ENCODE results near the gene APOBEC3B.
"Not testable (repeated sequence)": the region's sequence is repeated elsewhere in the genome, so short reads cannot be mapped to it uniquely, and the experiment has no call there.

APOBEC3B gene

GRCh38 chr22:38981992-38982927, at the start of gene APOBEC3B:
APOBEC3B (plus strand) TSS chr22:38982347; CDS start chr22:38982454, 107 bp downstream.
- DNase-seq (ENCODE audit: low spot score) = peak; percentile 72

DNA sequence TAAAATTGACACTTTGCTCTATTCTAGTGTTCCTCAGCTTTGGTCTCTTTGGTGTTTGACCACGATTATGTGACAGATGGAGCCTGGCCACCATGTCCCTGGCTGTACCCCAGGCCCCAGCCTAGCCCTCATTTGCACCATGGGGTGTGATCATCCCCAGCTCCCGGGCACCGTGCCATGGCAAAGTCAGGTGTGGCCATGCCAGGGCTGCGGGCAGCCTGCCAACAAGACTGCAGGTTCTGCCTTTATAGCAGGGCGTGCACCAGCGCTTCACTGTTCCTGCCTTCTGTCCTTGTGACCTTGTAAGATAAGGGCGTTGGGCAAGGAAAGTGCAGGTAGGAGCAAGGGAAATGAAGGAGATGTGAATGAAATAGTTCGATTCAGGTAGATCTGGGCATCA, 47.1 kb upstream of the APOBEC3B start:
- no peak for DNase-seq (ENCODE audit: low spot score)

GRCh38 chr22:38935616-38936015, 46.5 kb upstream of the APOBEC3B start:
- no peak for DNase-seq (ENCODE audit: low spot score)

DNA sequence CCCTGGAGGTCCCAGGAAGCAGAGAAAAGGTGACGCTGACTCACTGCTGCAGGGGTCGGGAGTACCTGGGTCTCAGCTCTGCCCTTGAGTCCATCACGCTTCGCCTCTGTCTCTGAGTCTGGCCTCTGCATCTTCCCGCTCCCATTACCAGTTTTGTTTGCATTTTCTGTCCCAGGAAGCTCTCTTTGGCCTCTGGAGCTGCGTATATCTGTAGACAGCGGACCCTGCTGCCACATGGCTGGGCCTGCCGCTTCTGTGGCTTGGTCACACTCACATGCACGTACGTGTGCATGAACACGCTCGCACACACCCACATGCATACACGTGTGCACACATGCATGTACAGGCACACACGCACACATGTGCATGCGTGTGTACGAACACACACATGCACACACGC, 45.6 kb upstream of the APOBEC3B start:
- no peak for DNase-seq (ENCODE audit: low spot score)

DNA sequence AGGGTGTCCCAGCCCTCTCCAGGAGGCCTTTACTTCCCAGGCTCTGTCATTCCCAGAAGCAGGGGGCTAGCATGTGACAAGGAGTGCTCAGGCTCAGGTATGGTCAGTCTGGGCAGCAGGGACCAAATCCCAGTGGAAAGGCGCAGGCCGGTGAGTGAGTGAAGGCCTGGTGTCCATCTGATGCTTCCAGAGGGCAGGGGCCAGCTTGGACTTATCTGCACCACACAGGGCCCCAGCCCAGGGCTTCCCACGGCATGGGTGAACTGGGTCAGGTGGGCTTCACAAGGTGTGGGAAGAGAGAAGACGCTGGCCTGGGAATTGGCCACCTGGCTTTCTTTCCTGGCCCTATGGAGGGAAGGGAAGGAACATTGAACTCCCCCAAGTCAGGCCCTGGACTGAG, 45.1 kb upstream of the APOBEC3B start:
- no peak for DNase-seq (ENCODE audit: low spot score)

GRCh38 chr22:38937541-38937940, 44.6 kb upstream of the APOBEC3B start:
- no peak for DNase-seq (ENCODE audit: low spot score)

DNA sequence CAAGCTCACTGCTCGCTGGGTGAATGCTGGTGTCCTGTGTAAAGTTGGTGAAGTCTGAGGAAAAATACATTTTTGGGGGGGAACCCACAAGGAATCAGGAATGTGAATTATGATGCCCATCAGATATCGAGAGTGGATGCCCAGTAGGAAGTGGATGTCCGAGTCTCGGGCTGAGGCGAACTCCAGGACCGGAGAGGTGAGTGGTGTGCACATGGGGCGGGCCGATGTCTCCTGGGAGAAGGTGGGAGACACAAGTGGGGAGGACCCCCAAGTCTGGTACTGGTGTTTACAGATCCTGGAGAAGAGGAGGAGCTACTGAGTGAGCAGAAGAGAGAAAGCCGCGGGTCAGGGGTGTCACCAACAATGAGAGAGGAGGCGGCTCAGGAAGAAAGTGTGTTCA, 43.9 kb upstream of the APOBEC3B start:
- no peak for DNase-seq (ENCODE audit: low spot score)

GRCh38 chr22:38938925-38939324, 43.2 kb upstream of the APOBEC3B start:
- DNase-seq (ENCODE audit: low spot score) = no peak

DNA sequence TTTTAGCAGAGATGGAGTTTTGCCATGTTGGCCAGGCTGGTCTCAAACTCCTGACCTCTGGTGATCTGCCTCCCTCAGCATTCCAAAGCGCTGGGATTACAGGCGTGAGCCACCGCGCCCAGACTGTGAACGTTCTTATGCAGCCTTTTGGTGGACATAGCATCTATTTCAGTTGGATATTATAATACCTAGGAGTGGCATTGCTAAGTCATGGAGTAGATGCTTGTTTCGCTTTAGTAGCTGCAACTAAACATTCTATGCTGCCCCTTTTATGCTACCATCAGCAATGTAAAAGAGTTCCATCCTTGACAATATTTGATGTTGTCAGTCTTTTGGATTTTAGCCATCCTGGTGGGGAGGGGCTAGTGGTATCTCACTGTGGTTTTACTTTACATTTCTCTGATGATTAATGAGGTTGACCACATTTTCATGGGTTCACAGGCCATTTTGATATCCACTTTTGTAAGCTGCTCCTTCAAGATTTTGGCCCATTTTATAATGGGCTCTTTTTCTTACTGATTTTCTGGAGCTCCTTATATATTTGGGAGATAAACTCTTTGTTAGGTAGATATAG, 41.2 kb upstream of the APOBEC3B start:
- no peak for DNase-seq (ENCODE audit: low spot score)

GRCh38 chr22:38941488-38941987, 40.6 kb upstream of the APOBEC3B start:
- DNase-seq (ENCODE audit: low spot score) = no peak

- no peak for DNase-seq (ENCODE audit: low spot score)
Observed at GRCh38 chr22:38942702-38943101, 39.4 kb upstream of the APOBEC3B start.

DNA sequence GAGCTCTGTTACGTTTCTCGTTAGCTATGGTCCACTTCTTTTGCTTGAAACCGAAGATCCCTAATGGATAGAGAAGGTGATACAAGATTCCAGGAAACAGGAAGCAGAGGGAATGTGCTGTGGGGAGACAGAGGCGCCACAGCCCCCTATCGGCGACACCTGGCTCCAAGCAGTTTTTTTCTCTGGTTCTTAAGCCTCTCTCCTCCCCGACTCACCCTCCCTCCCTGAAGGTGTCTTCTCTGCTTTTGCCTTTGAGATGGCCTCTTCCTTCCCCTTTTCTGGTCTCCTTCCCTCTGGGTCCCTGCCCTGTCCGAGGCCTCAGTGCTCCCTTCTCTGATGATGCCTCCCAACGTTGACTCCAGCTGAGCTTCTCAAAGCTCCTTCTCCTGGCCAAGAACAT, 38.9 kb upstream of the APOBEC3B start:
- DNase-seq (ENCODE audit: low spot score) = no peak

DNA sequence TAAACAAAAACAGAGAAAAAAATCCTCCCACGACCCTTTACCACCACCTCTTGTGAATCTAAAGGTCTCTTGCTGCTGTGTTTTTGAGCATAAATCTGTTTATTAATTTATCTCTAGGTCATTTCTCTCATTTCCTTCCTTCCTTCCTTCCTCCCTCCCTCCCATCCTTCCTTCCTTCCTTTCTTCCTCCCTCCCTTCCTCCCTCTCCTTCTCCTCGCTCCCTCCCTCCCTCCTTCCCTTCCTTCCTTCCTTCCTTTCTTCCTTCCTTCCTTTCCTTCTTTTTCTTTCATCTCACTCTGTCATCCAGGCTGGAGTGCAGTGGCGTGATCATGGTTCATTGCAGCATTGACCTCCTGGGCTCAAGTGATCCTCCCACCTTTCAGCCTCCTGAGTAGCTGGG, 38.3 kb upstream of the APOBEC3B start:
- DNase-seq (ENCODE audit: low spot score) = no peak

DNA sequence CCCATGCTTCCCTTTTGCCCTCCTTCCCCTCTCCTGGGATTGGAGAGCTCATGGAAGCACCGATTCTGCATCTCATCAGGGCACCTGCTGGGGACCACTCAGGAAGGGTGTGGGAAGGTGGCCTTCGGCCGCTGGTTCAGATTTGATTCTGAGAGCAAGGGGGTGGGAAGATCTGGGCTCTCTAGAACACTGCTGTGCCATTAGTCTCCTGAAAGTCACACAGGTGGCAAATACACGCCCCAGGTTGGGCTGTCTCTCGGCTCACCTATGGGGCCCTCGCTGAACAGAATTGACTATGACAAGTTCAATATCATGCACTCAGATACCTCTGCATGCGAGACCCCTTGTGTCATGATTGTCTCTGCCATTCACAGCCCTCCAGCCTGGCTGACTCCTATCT, 37.5 kb upstream of the APOBEC3B start:
- no peak for DNase-seq (ENCODE audit: low spot score)

- not testable (repeated sequence) for DNase-seq (ENCODE audit: low spot score)
Observed at GRCh38 chr22:38945706-38946338, 36.3 kb upstream of the APOBEC3B start.

DNA sequence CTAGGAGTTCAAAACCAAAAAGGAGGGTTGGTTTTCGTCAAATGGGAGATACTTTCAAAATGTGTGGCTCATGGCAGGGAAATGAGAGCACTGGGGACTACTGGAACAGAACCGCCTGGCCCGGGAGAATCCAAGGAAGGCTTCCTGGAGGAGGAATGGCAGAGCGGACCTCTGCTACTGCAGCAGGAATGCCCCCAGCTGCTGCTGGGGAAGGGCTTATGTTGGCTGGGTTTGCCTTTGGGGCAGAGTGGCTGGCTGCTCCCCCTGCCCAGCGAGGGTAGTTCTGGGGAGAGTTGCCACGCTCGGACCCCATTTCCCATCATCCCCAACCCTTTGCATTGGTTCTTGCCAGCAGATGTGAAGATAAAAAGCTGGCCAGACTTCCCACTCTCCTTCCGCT, 35.4 kb upstream of the APOBEC3B start:
- no peak for DNase-seq (ENCODE audit: low spot score)

DNA sequence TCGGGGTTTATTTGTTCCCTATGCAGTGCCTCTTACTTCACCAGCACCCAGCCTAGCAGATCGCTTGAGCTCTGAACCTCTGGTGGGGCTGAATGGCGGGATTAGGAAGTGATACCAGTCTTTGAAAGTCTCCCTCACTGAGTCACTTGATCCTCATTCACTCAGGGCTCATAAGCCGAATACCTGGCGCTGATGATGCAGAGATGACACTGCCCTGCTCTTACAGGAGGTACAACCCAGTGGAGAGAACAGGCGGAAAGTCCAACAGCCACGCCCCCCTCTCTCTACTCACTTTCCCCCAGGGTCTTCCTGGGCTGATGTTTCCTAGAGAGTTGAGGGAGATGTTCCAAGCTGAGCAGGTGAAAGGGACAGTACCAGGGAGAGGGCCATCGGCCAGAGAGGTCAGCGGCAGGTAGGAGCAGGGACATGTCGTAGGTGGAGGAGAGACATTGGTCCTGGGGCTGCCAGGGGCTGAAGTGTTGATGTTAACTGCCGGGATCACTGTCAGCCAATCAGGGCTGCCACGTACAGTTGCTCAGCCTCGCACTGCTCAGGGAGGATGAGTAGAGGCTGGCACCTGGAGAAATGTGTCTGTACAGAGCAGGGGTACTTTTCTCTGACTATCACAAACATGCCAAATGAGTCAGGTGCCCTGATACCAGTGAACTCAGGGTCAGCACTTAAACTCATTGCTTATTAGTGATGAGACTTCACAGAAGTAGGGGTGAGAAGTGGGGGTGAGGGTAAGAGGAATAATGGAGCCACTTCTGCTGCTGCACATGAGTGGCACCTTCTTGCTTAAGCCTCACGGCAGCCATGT, 34.6 kb upstream of the APOBEC3B start:
- no peak for DNase-seq (ENCODE audit: low spot score)

DNA sequence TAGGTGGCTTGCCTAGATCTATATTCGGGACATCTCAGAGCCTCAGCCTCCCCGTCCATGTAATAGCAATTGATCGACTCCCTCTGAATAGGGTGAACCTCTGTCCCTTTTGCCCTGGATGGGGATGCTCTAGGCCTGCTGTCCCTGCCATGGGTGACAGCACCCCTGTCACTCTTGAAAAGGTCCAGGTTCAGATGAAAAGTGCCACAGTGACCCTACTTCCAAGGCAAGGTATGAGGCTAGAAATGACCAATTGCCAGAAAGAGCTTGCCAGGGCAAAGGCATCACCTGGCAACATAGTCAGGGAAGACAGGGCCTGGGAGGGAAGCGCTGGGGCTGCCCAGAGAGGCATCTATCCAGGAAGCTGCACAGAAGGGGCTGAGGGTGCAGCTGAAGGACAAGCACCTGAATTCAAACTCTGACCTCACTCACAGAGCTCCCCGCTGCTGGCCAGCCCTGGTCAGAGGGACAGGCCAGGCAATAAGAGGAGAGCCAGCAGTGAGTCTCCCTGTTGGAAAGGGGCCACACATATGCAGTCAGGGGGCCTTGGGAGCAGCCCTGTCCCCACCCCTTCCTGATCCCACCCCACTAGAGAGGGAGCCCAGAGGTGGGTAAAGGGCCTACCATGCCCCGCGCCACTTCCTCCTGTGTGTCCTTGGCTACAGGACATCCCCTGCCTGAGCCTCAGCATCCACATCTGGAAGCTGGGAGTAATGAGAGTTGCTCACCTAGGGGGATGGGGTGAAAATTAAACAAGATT, 33.8 kb upstream of the APOBEC3B start:
- DNase-seq (ENCODE audit: low spot score) = no peak

DNA sequence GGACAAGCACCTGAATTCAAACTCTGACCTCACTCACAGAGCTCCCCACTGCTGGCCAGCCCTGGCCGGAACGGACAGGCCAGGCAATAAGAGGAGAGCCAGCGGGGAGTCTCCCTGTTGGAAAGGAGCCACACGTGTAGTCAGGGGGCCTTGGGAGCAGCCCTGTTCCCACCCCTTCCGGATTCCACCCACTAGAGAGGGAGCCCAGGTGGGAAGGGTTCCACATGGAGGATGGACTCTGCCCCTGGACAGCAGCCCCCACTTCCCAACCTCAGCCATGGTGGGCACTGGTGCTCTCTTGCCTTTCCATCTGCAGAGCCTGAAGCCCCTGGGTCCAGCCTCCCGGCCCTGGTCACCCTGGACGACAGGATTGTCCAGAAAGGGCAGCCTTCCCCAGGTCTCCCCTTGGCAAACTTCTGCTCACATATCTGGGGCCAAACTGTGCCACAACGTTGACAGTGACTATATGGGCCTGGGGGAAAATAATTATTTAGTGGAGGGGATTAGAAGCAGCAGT, 32.2 kb upstream of the APOBEC3B start:
- DNase-seq (ENCODE audit: low spot score) = no peak

DNA sequence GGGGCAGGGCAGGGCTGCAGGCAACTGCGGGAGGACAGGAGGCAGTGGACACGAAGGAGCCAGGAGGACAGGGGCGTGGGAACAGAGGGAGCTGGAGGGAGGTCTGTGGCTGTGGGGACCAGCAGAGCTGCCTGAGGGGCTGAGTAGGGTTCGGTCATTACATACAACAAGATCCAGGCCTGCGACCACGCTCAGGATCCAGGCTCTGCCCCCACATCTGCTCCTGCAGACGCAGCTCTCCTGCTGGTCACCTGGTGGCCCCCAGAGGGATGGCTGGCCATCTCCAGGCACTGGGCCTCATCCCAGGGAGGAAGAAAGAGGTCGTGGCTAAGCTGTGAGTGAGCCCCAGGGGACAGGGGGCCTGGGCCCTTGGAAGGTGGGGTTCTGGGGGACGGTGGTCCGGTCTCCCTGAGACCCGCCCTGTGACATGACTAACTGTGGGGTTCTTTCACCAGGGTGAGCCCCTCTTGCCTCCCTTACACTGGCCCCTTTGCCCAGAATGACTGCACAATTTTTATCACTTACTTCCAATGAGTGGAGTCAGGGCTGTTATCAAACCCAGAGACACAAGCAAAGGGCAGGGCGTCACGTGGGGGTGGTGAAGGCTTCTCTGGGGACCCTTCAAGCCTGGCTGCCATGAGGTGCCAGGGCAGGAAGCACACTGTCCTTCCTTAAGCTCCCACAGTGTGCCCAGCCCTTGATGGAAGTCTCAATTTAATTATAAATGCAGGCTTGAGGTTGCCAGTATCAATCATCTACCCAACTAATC, 31.4 kb upstream of the APOBEC3B start:
- DNase-seq (ENCODE audit: low spot score) = no peak

Measured in iPS-NIHi11 (cell line).